Astrocyte (in vitro differentiated cells and primary cell): ENCODE data around the gene TMIGD2.

Experiments
- CTCF ChIP-seq: IDR thresholded peaks from 2 replicates; pipeline ENCODE4 v1.5.1; 2011; ENCODE audit warnings: low read depth, mild to moderate bottlenecking, inconsistent platforms, low read length, moderate library complexity; ENCODE audit not compliant: insufficient read depth
- EZH2 ChIP-seq: IDR thresholded peaks from 2 replicates; pipeline ENCODE4 v1.6.1; 2012; ENCODE audit warnings: mild to moderate bottlenecking, low read length, inconsistent platforms; ENCODE audit not compliant: insufficient read depth

GRCh38 chr19:4279267-4279529 lies 23.0 kb downstream of the TMIGD2 start:
- TF ChIP-seq CTCF (no peak), EZH2 (no peak)
